Hepatocyte (in vitro differentiated cells): Measurements from ENCODE around the gene PTPRT. TPM values are rescaled to one million over a fixed set of nuclear protein-coding genes. Genes with fewer than 3 reads are reported as not detected.

Source experiments
- DNase-seq: peaks from one replicate; pipeline ENCODE4 v3.0.0-alpha.2; 2016; ENCODE audit warnings: low spot score
- H2AFZ ChIP-seq: fragments of 200-600 bp; sonication (generic); 2 replicates; pipeline ENCODE4 v1.6.0; 2016; ENCODE audit warnings: antibody characterized with exemption, mild to moderate bottlenecking
- H3K27ac ChIP-seq: fragments of 200-600 bp; sonication (generic); 2 replicates; pipeline ENCODE4 v1.5.1; 2016; ENCODE audit warnings: mild to moderate bottlenecking
- H3K27me3 ChIP-seq: fragments of 200-600 bp; sonication (generic); 2 replicates; pipeline ENCODE4 v1.6.1; 2016
- H3K36me3 ChIP-seq: fragments of 200-600 bp; sonication (generic); replicated peaks from 2 replicates; pipeline ENCODE4 v1.5.1; 2016; ENCODE audit warnings: low read depth; ENCODE audit not compliant: insufficient read depth
- H3K4me1 ChIP-seq: fragments of 200-600 bp; sonication (generic); 2 replicates; pipeline ENCODE4 v1.5.1; 2016; ENCODE audit warnings: mild to moderate bottlenecking, moderate library complexity; ENCODE audit not compliant: insufficient read depth
- H3K4me2 ChIP-seq: fragments of 200-600 bp; sonication (generic); 2 replicates; pipeline ENCODE4 v1.6.0; 2016
- H3K4me3 ChIP-seq: fragments of 200-600 bp; sonication (generic); 2 replicates; pipeline ENCODE4 v1.5.1; 2016; ENCODE audit warnings: mild to moderate bottlenecking
- H3K79me2 ChIP-seq: fragments of 200-600 bp; sonication (generic); 2 replicates; pipeline ENCODE4 v1.6.0; 2017; ENCODE audit warnings: mild to moderate bottlenecking
- H3K9me2 ChIP-seq: fragments of 200-600 bp; sonication (generic); replicated peaks from 2 replicates; pipeline ENCODE4 v1.6.0; 2017; ENCODE audit warnings: mild to moderate bottlenecking; ENCODE audit not compliant: insufficient read depth
- H3K9me3 ChIP-seq: fragments of 200-600 bp; sonication (generic); 2 replicates; pipeline ENCODE4 v1.5.1; 2016; ENCODE audit warnings: low read depth, mild to moderate bottlenecking
- H4K20me1 ChIP-seq: fragments of 200-600 bp; sonication (generic); 2 replicates; pipeline ENCODE4 v1.6.0; 2016; ENCODE audit warnings: mild to moderate bottlenecking; ENCODE audit not compliant: insufficient read depth, poor library complexity, severe bottlenecking
- EZH2 ChIP-seq: fragments of 200-600 bp; sonication (generic); IDR thresholded peaks from 2 replicates; pipeline ENCODE4 v1.6.1; 2016; ENCODE audit warnings: antibody characterized with exemption, mild to moderate bottlenecking, borderline replicate concordance
- EZH2phosphoT487 ChIP-seq: fragments of 200-600 bp; sonication (generic); IDR thresholded peaks from one replicate; pipeline ENCODE4 v1.6.1; 2018; ENCODE audit warnings: antibody characterized with exemption, mild to moderate bottlenecking, low read depth, moderate library complexity; ENCODE audit not compliant: unreplicated experiment, severe bottlenecking
- WGBS: methylation state at CpG from one replicate; pipeline ENCODE4 v1.1.6; 2016; ENCODE audit warnings: low lambda C conversion rate; ENCODE audit errors: missing lambda C conversion rate; 5-methylcytosine and 5-hydroxymethylcytosine counted together
- polyA plus RNA-seq: library from polyadenylated mRNA; unstranded; fragments of >200 nt; fragmentation: Nextera tagmentation; extraction: Ambion mirVana; gene quantifications from 2 replicates; pipeline ENCODE4 v1.2.1, GENCODE V29; 2016
- total RNA-seq: library from RNA; depleted of rRNA; stranded (reverse); fragments of >200 nt; gene quantifications from 2 replicates; pipeline ENCODE4 v1.2.3, GENCODE V29; 2014
- TF ChIP-seq, protein P1 (sequence below): fragments of 200-600 bp; sonication (generic); IDR thresholded peaks from 2 replicates; pipeline ENCODE4 v1.5.1; 2016; ENCODE audit warnings: antibody characterized with exemption, mild to moderate bottlenecking; ENCODE audit not compliant: poor library complexity

Gene PTPRT
- total and polyA plus RNA-seq, 2 experiments from 2014 or later, result 0.47 to 0.83 TPM

DNA sequence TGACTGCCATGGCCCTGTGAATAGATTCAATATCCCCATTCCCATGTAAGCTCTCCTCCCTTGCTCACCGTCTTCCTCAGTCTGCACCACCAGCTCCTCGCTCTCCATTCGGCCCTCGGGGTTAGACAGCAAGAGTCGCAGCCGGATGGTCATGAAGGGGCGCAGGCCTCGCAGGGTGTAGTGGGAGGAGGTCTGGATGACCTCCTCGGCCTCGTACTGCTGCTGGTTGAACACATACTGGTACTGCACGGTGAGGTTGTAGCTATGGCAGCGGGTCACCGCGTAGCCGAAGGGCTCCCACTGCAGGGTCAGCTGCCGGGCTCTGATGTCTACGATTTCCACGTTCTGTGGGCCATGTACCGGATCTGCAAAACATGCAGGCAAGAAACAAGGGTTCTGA, 717.5 kb downstream of the PTPRT start:
- H3K4me3 ChIP-seq, result no peak overlapping the region
- no peaks in the 10 kb centered on the region for H3K79me2 ChIP-seq
- 93% methylated on average over 19 of the region's 19 CpGs for WGBS
- H4K20me1 ChIP-seq, result no peaks in the 10 kb centered on the region
- H3K4me1 ChIP-seq, result no peaks in the 10 kb centered on the region
- H3K9me2 ChIP-seq, result no peaks in the 10 kb centered on the region
- DNase-seq, result no peak
- TF ChIP-seq EZH2phosphoT487 (no peak), EZH2 (no peak)
- TF ChIP-seq, protein P1, sequence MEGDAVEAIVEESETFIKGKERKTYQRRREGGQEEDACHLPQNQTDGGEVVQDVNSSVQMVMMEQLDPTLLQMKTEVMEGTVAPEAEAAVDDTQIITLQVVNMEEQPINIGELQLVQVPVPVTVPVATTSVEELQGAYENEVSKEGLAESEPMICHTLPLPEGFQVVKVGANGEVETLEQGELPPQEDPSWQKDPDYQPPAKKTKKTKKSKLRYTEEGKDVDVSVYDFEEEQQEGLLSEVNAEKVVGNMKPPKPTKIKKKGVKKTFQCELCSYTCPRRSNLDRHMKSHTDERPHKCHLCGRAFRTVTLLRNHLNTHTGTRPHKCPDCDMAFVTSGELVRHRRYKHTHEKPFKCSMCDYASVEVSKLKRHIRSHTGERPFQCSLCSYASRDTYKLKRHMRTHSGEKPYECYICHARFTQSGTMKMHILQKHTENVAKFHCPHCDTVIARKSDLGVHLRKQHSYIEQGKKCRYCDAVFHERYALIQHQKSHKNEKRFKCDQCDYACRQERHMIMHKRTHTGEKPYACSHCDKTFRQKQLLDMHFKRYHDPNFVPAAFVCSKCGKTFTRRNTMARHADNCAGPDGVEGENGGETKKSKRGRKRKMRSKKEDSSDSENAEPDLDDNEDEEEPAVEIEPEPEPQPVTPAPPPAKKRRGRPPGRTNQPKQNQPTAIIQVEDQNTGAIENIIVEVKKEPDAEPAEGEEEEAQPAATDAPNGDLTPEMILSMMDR, result no peak
- H3K27ac ChIP-seq, result no peak overlapping the region
- no peak overlapping the region for H3K4me2 ChIP-seq
- H3K36me3 ChIP-seq, result no peaks in the 10 kb centered on the region
- H3K27me3 ChIP-seq, result no peaks in the 10 kb centered on the region
- H2AFZ ChIP-seq, result no peak overlapping the region
- no peaks in the 10 kb centered on the region for H3K9me3 ChIP-seq

DNA sequence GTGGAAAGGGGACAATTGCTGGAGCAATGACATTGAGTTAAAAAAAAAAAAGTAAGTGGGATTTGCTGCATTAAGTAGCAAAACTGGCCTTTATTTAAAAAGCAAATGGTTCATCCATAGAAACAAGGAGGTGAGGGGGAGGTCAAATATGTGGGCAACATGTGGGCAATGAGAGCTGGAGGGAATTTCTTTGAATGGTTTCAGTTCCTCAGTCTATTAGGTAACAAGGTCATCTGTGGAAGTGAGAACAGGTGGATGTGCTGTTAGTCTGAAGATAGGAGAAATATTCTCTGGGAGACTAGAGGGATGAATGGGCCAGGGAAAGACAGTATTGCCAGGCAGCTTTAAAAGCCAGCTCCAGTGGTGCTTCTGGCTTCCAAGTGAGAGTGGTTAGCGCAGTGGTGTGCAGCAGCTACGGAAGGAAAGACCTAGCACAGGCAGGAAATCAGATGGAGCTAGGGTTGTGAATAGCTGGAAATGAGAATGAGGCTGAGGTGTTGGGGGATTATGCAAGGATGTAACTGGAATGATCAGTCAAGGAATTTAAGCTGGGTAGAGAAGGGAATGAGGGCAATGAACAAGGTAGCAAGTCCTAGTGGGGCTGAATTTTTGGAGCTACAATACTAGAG, 727.6 kb downstream of the PTPRT start:
- Histone ChIP-seq H2AFZ (no peak overlapping the region), H3K4me3 (no peak overlapping the region), H3K4me2 (no peak overlapping the region), H4K20me1 (no peaks in the 10 kb centered on the region), H3K27me3 (no peaks in the 10 kb centered on the region), H3K9me3 (no peaks in the 10 kb centered on the region), H3K27ac (no peak overlapping the region), H3K4me1 (no peaks in the 10 kb centered on the region), H3K79me2 (no peaks in the 10 kb centered on the region), H3K36me3 (no peaks in the 10 kb centered on the region), H3K9me2 (no peaks in the 10 kb centered on the region)
- WGBS, result 92% methylated on average over 2 of the region's 2 CpGs
- TF ChIP-seq EZH2phosphoT487, result no peak
- TF ChIP-seq, protein P1, result no peak
- TF ChIP-seq EZH2, result no peak
- no peak for DNase-seq

DNA sequence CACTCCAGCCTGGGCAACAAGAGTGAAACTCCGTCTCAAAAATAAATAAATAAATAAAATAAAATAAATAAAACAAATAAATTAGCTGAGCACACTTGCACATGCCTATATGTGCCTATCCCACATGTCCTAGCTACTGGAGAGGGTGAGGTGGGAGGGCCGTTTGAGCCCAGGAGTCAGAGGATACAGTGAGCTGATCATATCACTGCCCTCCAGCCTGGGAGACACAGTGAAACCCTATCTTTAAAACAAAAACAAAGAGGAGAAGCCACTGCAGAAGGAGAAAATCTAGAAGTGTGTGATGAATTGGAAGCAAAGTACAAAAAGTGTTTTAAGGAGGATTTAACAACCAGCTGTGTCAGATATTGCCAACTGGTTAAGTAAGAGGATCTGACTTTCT, 728.4 kb downstream of the PTPRT start:
- Histone ChIP-seq H3K27me3 (no peaks in the 10 kb centered on the region), H3K4me3 (no peak overlapping the region), H3K27ac (no peak overlapping the region), H3K79me2 (no peaks in the 10 kb centered on the region), H3K9me2 (no peaks in the 10 kb centered on the region), H3K36me3 (no peaks in the 10 kb centered on the region), H3K9me3 (no peaks in the 10 kb centered on the region), H4K20me1 (no peaks in the 10 kb centered on the region), H2AFZ (no peak overlapping the region), H3K4me1 (no peaks in the 10 kb centered on the region), H3K4me2 (no peak overlapping the region)
- 62% methylated on average over 2 of the region's 2 CpGs for WGBS
- DNase-seq, result no peak
- TF ChIP-seq, protein P1, result no peak
- no peak for TF ChIP-seq EZH2phosphoT487
- no peak for TF ChIP-seq EZH2

DNA sequence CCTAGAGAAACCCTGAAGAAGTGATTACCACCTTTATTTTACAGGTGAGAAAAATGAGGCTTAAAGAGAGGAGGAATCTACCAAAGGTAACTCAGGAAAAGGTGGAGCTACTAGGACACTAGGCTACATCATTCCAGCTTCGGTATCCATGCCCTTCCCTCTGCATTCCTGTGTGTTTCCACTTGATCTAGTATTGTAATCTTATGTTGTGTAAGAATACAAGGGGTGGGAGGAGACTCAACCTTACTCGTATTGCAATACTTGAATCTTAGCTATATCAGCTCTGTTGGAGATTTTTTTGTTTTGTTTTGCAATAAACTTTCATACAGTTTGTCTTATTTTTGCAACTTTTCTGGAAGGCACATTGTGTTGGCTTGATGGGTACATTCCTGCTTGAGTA, 742.4 kb downstream of the PTPRT start:
- Histone ChIP-seq H3K9me3 (no peaks in the 10 kb centered on the region), H3K36me3 (no peaks in the 10 kb centered on the region), H3K4me2 (no peak overlapping the region), H3K4me1 (no peaks in the 10 kb centered on the region), H2AFZ (no peak overlapping the region), H3K27me3 (no peaks in the 10 kb centered on the region), H4K20me1 (no peaks in the 10 kb centered on the region), H3K79me2 (no peaks in the 10 kb centered on the region), H3K27ac (no peak overlapping the region), H3K4me3 (no peak overlapping the region), H3K9me2 (no peaks in the 10 kb centered on the region)
- DNase-seq, result no peak
- 68% methylated on average over 2 of the region's 2 CpGs for WGBS
- TF ChIP-seq EZH2, result no peak
- no peak for TF ChIP-seq EZH2phosphoT487
- TF ChIP-seq, protein P1, result no peak
